Stomach (tissue), 4 donors: Measurements from ENCODE around the gene BRCA2.

Experiments
- POLR2A ChIP-seq, 4 donors: fragments of 450-650 bp; IDR thresholded peaks; one replicate each; pipeline ENCODE4 v1.6.1; 2016; ENCODE audit warnings: antibody characterized with exemption in 4 of 4, control low read depth in 2 of 4, mild to moderate bottlenecking in 1 of 4, moderate library complexity in 1 of 4
- TF ChIP-seq, protein P1 (sequence below), 7 experiments: fragments of 450-650 bp in 4 of 7; fragments of 200-600 bp in 3 of 7; sonication (generic) in 3 of 7; IDR thresholded peaks; one replicate each; pipeline ENCODE4 v1.5.1; 2016 to 2019; ENCODE audit warnings: antibody characterized with exemption in 7 of 7, control low read depth in 2 of 7, mild to moderate bottlenecking in 1 of 7

DNA sequence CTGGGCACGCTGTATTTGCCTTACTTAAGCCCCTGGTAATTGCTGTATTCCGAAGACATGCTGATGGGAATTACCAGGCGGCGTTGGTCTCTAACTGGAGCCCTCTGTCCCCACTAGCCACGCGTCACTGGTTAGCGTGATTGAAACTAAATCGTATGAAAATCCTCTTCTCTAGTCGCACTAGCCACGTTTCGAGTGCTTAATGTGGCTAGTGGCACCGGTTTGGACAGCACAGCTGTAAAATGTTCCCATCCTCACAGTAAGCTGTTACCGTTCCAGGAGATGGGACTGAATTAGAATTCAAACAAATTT is 676 bp downstream of the BRCA2 start:
- TF ChIP-seq, protein P1, sequence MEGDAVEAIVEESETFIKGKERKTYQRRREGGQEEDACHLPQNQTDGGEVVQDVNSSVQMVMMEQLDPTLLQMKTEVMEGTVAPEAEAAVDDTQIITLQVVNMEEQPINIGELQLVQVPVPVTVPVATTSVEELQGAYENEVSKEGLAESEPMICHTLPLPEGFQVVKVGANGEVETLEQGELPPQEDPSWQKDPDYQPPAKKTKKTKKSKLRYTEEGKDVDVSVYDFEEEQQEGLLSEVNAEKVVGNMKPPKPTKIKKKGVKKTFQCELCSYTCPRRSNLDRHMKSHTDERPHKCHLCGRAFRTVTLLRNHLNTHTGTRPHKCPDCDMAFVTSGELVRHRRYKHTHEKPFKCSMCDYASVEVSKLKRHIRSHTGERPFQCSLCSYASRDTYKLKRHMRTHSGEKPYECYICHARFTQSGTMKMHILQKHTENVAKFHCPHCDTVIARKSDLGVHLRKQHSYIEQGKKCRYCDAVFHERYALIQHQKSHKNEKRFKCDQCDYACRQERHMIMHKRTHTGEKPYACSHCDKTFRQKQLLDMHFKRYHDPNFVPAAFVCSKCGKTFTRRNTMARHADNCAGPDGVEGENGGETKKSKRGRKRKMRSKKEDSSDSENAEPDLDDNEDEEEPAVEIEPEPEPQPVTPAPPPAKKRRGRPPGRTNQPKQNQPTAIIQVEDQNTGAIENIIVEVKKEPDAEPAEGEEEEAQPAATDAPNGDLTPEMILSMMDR (IDR thresholded peaks at IDR 0.05): no peak
- TF ChIP-seq POLR2A (IDR thresholded peaks at IDR 0.05): no peak
